GM19043 (cell line): ENCODE data around the gene FHOD1.

Source experiments
- ATAC-seq: cut with Tn5 transposase; IDR thresholded peaks from one replicate; pipeline ENCODE4 v1.9.1; 2021; ENCODE audit warnings: low read depth; ENCODE audit not compliant: unreplicated experiment

Gene FHOD1

DNA sequence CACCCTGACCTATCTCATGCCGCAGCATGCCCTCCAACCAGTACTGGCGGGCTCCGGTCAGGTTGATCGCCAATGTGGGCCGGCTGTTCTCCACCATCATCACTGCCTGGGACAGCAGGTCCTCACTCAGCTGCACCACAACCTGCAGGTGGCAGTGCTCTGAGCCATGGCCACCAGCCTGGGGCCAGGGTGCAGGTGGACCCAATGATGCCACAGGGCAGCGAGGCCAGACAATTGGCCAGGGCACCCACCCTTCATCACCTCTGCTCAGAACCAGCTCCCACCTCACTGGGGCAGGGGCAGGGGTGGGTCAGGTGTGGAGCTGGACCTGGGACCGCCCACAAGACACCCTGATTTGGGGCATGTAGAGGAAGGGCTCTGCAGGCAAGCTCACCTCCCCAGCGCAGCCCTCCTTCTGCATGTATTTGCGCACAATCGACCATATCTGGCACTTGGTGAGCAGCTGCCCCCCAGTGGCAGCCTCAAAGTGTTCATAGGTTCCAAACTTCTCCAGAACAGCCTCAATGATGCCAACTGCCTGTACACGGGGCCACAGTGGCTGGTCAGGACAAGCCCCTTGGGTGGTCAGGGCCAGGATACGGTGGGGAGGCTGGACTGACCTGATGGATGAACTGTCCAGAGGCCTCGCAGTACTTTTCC is 67.7 kb downstream of the FHOD1 start:
- no peak for ATAC-seq
